ENCODE measurements around the gene ZNF529.

ZNF529 gene

DNA sequence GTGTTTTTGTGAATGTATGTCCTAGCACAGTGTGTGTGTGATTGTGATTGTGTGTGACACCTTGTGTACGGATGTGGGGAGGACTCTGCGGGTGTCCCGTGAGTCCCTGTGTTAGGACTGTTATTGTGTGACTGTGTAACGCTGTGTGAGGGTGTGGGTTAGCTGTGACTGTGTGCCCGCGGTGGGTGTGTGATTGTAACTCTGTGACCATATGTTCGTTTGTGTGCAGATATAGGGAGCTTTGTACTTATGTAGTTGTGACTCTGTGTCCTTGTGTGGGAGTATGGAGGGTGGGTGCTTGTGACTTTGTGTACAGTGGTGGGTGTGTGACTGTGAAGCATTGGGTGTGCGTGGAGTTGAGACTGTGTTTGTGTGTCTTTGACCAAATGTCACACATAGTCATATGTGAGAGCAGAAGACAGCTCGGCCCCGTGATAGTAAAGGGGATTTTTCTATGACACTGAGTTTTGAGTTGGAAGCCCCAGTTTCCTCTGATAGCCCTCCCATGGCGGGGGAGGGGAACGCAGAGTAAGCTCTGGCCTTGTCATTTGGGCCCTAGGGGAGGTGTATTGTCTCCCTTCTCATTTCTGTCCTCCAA, 44.1 kb downstream of the ZNF529 start:
- peaks cover 19% of the 10 kb centered on the region for H3K36me3 ChIP-seq (ENCODE audit: insufficient read depth, insufficient read length, low read length)
- peak overlapping the region; percentile 62 for H3K9ac ChIP-seq (ENCODE audit: insufficient read length, low read depth)
- H3K9me3 ChIP-seq (ENCODE audit: insufficient read depth, low read length) = peaks cover 11% of the 10 kb centered on the region; the same call in 1 of the 2 replicates
- DNase-seq (ENCODE audit: low read depth, low spot score) = no peak
- H3K27me3 ChIP-seq (ENCODE audit: insufficient read depth, insufficient read length) = no peaks in the 10 kb centered on the region
- H3K4me3 ChIP-seq (ENCODE audit: insufficient read length, low read depth) = peak overlapping the region; percentile 73
- no peaks in the 10 kb centered on the region for H3K4me1 ChIP-seq (ENCODE audit: insufficient read depth, insufficient read length)
- TF ChIP-seq SUZ12 (IDR thresholded peaks at IDR 0.05; ENCODE audit: extremely low read depth, insufficient read depth, insufficient read length) (no peak), YY1 (IDR thresholded peaks at IDR 0.05; ENCODE audit: insufficient read depth, insufficient read length) (no peak), ZNF274 (IDR thresholded peaks at IDR 0.05; ENCODE audit: low read depth, low read length) (no peak)

DNA sequence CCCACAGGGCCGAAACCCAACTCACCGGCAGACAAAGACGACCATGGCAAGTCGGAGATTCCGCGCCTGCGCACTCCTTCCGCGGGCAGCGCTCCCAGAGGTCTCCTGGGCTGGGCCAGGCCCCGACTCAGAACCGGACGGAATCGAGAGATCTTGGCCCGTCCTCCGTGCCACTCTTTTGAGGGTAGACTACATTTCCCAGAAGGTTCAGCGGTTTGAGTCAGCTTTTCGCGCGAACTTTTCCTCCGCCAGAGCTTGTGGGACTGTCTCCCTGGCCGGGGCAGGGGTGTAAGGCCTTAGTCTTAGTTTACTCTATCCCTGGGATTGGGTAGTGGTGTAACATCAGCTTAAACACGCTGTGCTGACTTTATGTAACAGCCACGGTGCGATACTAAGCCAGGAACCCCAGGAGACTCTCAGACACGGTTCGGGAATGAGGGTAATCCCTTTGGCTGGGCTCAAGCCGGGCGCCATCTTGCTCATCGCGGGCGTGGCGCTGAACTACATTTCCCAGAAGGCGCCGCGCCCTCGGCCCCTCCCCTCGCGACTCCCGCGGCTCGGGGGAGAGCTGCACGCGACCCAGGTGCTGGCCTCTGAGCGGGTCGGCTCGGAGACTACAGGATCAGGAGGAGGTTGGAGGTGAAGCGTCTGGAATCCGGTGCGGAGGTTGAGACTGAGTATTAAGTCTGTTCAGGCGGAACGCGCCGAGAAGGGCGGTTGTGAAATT, 44.7 kb downstream of the ZNF529 start, which contains the start of gene ZNF260:
TSS of gene ZNF260 (minus strand) at position 78 of the 727 bp plus-strand sequence. CDS start 13,033 bp downstream, outside the sequence.
- H3K4me3 ChIP-seq (ENCODE audit: insufficient read length, low read depth) = peak within 1 kb of the TSS; percentile 73
- peaks cover 20% of the 10 kb centered on the region for H3K36me3 ChIP-seq (ENCODE audit: insufficient read depth, insufficient read length, low read length)
- H3K4me1 ChIP-seq (ENCODE audit: insufficient read depth, insufficient read length) = no peaks in the 10 kb centered on the region
- peaks cover 11% of the 10 kb centered on the region; the same call in 1 of the 2 replicates for H3K9me3 ChIP-seq (ENCODE audit: insufficient read depth, low read length)
- no peak for TF ChIP-seq ZNF274 (IDR thresholded peaks at IDR 0.05; ENCODE audit: low read depth, low read length)
- peak; percentile 78 for TF ChIP-seq YY1 (IDR thresholded peaks at IDR 0.05; ENCODE audit: insufficient read depth, insufficient read length)
- TF ChIP-seq SUZ12 (IDR thresholded peaks at IDR 0.05; ENCODE audit: extremely low read depth, insufficient read depth, insufficient read length) = no peak
- H3K9ac ChIP-seq (ENCODE audit: insufficient read length, low read depth) = peak within 1 kb of the TSS; percentile 90
- no peaks in the 10 kb centered on the region for H3K27me3 ChIP-seq (ENCODE audit: insufficient read depth, insufficient read length)
- DNase-seq (ENCODE audit: low read depth, low spot score) = peak; percentile 92

DNA sequence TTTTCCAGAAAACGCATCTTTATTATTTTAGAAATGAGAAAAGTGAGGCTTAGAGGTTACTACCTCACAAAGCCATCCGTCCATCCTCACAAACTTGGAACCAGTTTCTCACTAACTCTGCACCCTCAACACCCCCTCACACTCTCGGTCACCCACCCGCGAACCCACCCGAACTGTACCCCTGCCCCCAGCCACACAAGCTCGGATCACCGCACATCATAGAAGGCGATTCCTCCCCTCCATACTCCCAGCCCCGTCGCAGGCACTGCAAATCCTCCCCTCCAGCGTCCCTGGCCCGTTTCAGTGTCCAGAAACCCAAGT, 45.3 kb downstream of the ZNF529 start:
- peak overlapping the region; percentile 90 for H3K9ac ChIP-seq (ENCODE audit: insufficient read length, low read depth)
- no peak for DNase-seq (ENCODE audit: low read depth, low spot score)
- peaks cover 11% of the 10 kb centered on the region; the same call in 1 of the 2 replicates for H3K9me3 ChIP-seq (ENCODE audit: insufficient read depth, low read length)
- no peaks in the 10 kb centered on the region for H3K27me3 ChIP-seq (ENCODE audit: insufficient read depth, insufficient read length)
- TF ChIP-seq YY1 (IDR thresholded peaks at IDR 0.05; ENCODE audit: insufficient read depth, insufficient read length) (no peak), ZNF274 (IDR thresholded peaks at IDR 0.05; ENCODE audit: low read depth, low read length) (no peak), SUZ12 (IDR thresholded peaks at IDR 0.05; ENCODE audit: extremely low read depth, insufficient read depth, insufficient read length) (no peak)
- H3K36me3 ChIP-seq (ENCODE audit: insufficient read depth, insufficient read length, low read length) = peaks cover 26% of the 10 kb centered on the region
- peak overlapping the region; percentile 73 for H3K4me3 ChIP-seq (ENCODE audit: insufficient read length, low read depth)
- H3K4me1 ChIP-seq (ENCODE audit: insufficient read depth, insufficient read length) = no peaks in the 10 kb centered on the region

- no peak for DNase-seq (ENCODE audit: low read depth, low spot score)
- Histone ChIP-seq H3K36me3 (ENCODE audit: insufficient read depth, insufficient read length, low read length) (peaks cover 31% of the 10 kb centered on the region), H3K4me1 (ENCODE audit: insufficient read depth, insufficient read length) (no peaks in the 10 kb centered on the region), H3K9ac (ENCODE audit: insufficient read length, low read depth) (peak overlapping the region; percentile 90), H3K27me3 (ENCODE audit: insufficient read depth, insufficient read length) (no peaks in the 10 kb centered on the region), H3K4me3 (ENCODE audit: insufficient read length, low read depth) (peak overlapping the region; percentile 73), H3K9me3 (ENCODE audit: insufficient read depth, low read length) (peaks cover 11% of the 10 kb centered on the region; the same call in 1 of the 2 replicates)
- no peak for TF ChIP-seq ZNF274 (IDR thresholded peaks at IDR 0.05; ENCODE audit: low read depth, low read length)
- TF ChIP-seq SUZ12 (IDR thresholded peaks at IDR 0.05; ENCODE audit: extremely low read depth, insufficient read depth, insufficient read length) = no peak
- TF ChIP-seq YY1 (IDR thresholded peaks at IDR 0.05; ENCODE audit: insufficient read depth, insufficient read length) = no peak
These were observed 45.8 kb downstream of the ZNF529 start for GRCh38 chr19:36527341-36527740.

DNA sequence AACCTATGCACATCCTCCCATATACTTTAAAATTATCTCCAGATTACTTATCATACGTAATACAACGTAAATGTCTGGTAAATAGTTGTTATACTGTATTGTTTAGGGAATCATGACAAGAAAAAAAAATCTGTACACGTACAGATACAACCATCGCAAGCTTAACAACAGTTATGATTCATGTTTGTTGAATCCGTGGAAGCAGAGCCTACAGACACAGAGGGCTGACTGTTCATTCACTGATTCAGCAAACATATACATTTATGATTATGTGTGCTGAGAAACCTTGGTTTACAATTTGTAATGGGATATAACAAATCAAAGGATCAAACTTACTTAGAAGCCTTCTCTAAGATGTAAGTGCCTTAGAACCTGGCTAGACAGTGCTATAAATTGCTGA, 46.5 kb downstream of the ZNF529 start:
- Histone ChIP-seq H3K9ac (ENCODE audit: insufficient read length, low read depth) (peak overlapping the region; percentile 90), H3K4me1 (ENCODE audit: insufficient read depth, insufficient read length) (no peaks in the 10 kb centered on the region), H3K27me3 (ENCODE audit: insufficient read depth, insufficient read length) (no peaks in the 10 kb centered on the region), H3K9me3 (ENCODE audit: insufficient read depth, low read length) (peaks cover 11% of the 10 kb centered on the region; the same call in 1 of the 2 replicates), H3K36me3 (ENCODE audit: insufficient read depth, insufficient read length, low read length) (peaks cover 34% of the 10 kb centered on the region), H3K4me3 (ENCODE audit: insufficient read length, low read depth) (no peak overlapping the region)
- no peak for DNase-seq (ENCODE audit: low read depth, low spot score)
- TF ChIP-seq SUZ12 (IDR thresholded peaks at IDR 0.05; ENCODE audit: extremely low read depth, insufficient read depth, insufficient read length) (no peak), ZNF274 (IDR thresholded peaks at IDR 0.05; ENCODE audit: low read depth, low read length) (no peak), YY1 (IDR thresholded peaks at IDR 0.05; ENCODE audit: insufficient read depth, insufficient read length) (no peak)

DNA sequence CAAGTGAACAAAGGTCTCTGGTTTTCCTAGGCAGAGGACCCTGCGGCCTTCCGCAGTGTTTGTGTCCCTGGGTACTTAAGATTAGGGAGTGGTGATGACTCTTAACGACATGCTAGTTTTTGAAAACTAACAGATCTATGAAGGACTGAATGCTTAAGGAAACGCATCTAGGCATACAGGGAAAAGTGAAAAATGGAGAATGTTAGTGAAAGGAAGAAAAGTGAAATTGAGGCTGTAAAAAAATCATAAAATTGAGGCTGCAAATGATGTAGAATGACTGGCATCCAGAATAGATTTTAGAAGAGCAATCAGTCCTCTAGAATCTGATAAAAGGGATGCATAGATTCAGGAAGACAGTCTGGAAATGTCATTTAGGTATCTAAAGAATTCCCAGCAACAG, 48.5 kb downstream of the ZNF529 start:
- H3K9ac ChIP-seq (ENCODE audit: insufficient read length, low read depth) = no peak overlapping the region
- no peaks in the 10 kb centered on the region for H3K27me3 ChIP-seq (ENCODE audit: insufficient read depth, insufficient read length)
- no peak overlapping the region for H3K4me3 ChIP-seq (ENCODE audit: insufficient read length, low read depth)
- H3K4me1 ChIP-seq (ENCODE audit: insufficient read depth, insufficient read length) = no peaks in the 10 kb centered on the region
- peaks cover 50% of the 10 kb centered on the region for H3K36me3 ChIP-seq (ENCODE audit: insufficient read depth, insufficient read length, low read length)
- peaks cover 21% of the 10 kb centered on the region for H3K9me3 ChIP-seq (ENCODE audit: insufficient read depth, low read length)
- TF ChIP-seq ZNF274 (IDR thresholded peaks at IDR 0.05; ENCODE audit: low read depth, low read length) (no peak), YY1 (IDR thresholded peaks at IDR 0.05; ENCODE audit: insufficient read depth, insufficient read length) (no peak)
- no peak for DNase-seq (ENCODE audit: low read depth, low spot score)

DNA sequence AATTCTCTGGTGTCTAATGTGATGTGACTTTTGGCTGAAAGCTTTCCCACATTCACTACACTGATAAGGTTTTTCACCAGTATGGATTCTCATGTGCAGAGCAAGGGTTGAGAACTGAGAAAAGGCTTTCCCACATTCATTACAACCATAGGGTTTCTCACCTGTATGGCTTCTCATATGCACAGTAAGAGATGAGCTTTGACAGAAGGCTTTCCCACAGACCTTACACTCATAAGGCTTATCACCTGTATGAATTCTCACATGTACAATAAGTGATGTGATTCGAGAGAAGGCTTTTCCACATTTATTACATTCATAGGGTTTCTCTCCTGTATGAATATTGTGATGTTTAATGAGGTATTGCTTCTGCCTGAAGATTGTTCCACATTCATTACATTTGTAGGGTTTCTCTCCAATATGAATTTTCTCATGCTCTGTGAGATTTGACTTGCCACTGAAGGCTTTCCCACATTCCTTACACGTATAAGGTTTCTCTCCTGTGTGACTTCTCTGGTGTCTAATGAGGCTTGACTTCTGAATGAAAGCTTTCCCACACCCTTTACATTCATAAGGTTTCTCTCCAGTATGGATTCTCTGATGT, 59.0 kb downstream of the ZNF529 start:
- Histone ChIP-seq H3K36me3 (ENCODE audit: insufficient read depth, insufficient read length, low read length) (peaks cover 61% of the 10 kb centered on the region), H3K4me1 (ENCODE audit: insufficient read depth, insufficient read length) (no peaks in the 10 kb centered on the region), H3K9me3 (ENCODE audit: insufficient read depth, low read length) (peaks cover 99% of the 10 kb centered on the region), H3K9ac (ENCODE audit: insufficient read length, low read depth) (no peak overlapping the region), H3K27me3 (ENCODE audit: insufficient read depth, insufficient read length) (no peaks in the 10 kb centered on the region), H3K4me3 (ENCODE audit: insufficient read length, low read depth) (no peak overlapping the region)
- no peak for DNase-seq (ENCODE audit: low read depth, low spot score)
- TF ChIP-seq SUZ12 (IDR thresholded peaks at IDR 0.05; ENCODE audit: extremely low read depth, insufficient read depth, insufficient read length) (no peak), ZNF274 (IDR thresholded peaks at IDR 0.05; ENCODE audit: low read depth, low read length) (peak; percentile 81), YY1 (IDR thresholded peaks at IDR 0.05; ENCODE audit: insufficient read depth, insufficient read length) (no peak)
